GM19043 (cell line): ENCODE measurements around the gene AIRE.
"Not testable (repeated sequence)": the region's sequence is repeated elsewhere in the genome, so short reads cannot be mapped to it uniquely, and the experiment has no call there.

ENCODE experiments used
- ATAC-seq: cut with Tn5 transposase; IDR thresholded peaks from one replicate; pipeline ENCODE4 v1.9.1; 2021; ENCODE audit warnings: low read depth; ENCODE audit not compliant: unreplicated experiment

Gene AIRE

GRCh38 chr21:44285138-44285992 lies at the start of gene AIRE:
Gene AIRE, plus strand, starts transcription at chr21:44285876. Its CDS starts 131 bp downstream, at chr21:44286007.
- ATAC-seq: no peak

GRCh38 chr21:44240353-44240752 lies 45.3 kb upstream of the AIRE start:
- ATAC-seq: not testable (repeated sequence)

- not testable (repeated sequence) for ATAC-seq
Observed at GRCh38 chr21:44240842-44241241, 44.8 kb upstream of the AIRE start, which contains the start of gene ICOSLG. Gene ICOSLG, minus strand, starts transcription at chr21:44240943. Its CDS starts 126 bp downstream, at chr21:44240817.

- not testable (repeated sequence) for ATAC-seq
Observed at GRCh38 chr21:44241281-44241680, 44.4 kb upstream of the AIRE start.

- ATAC-seq: peak; percentile 54
Observed at GRCh38 chr21:44243980-44244379, 41.7 kb upstream of the AIRE start.

- not testable (repeated sequence) for ATAC-seq
Observed at GRCh38 chr21:44247904-44248303, 37.8 kb upstream of the AIRE start.

GRCh38 chr21:44249204-44250037 lies 36.3 kb upstream of the AIRE start:
- not testable (repeated sequence) for ATAC-seq

GRCh38 chr21:44253832-44254710 lies 31.6 kb upstream of the AIRE start:
- no peak for ATAC-seq

GRCh38 chr21:44255511-44255981 lies 30.1 kb upstream of the AIRE start:
- ATAC-seq: no peak

- no peak for ATAC-seq
Observed at GRCh38 chr21:44258056-44258725, 27.5 kb upstream of the AIRE start.

- ATAC-seq: no peak
Observed at GRCh38 chr21:44259082-44259705, 26.5 kb upstream of the AIRE start.

- ATAC-seq: no peak
Observed at GRCh38 chr21:44260066-44260465, 25.6 kb upstream of the AIRE start.

- no peak for ATAC-seq
Observed at GRCh38 chr21:44260791-44261631, 24.7 kb upstream of the AIRE start.

- ATAC-seq: no peak
Observed at GRCh38 chr21:44261675-44262295, 23.9 kb upstream of the AIRE start, which contains the start of gene DNMT3L. Gene DNMT3L, minus strand, starts transcription at chr21:44261897. Its CDS starts 638 bp downstream, at chr21:44261259.

GRCh38 chr21:44262338-44263056 lies 23.2 kb upstream of the AIRE start:
- no peak for ATAC-seq

GRCh38 chr21:44263221-44263760 lies 22.4 kb upstream of the AIRE start:
- no peak for ATAC-seq

- no peak for ATAC-seq
Observed at GRCh38 chr21:44263768-44264167, 21.9 kb upstream of the AIRE start.
